ENCODE results near the gene UQCRH.
"Not testable (repeated sequence)": the region's sequence is repeated elsewhere in the genome, so short reads cannot be mapped to it uniquely, and the experiment has no call there.

UQCRH gene

GRCh38 chr1:46352363-46352762 is 48.9 kb downstream of the UQCRH start:
- H3K36me3 ChIP-seq (ENCODE audit: insufficient read depth, low read length), result peaks cover 23% of the 10 kb centered on the region
- H3K27me3 ChIP-seq (ENCODE audit: insufficient read depth, low read length), result no peaks in the 10 kb centered on the region
- no peaks in the 10 kb centered on the region for H3K4me1 ChIP-seq (ENCODE audit: control insufficient read depth, insufficient read depth, low read length, unreplicated experiment)
- H3K79me2 ChIP-seq (ENCODE audit: control insufficient read depth, insufficient read depth, low read length, unreplicated experiment), result peaks cover 3% of the 10 kb centered on the region
- no peak overlapping the region for H2AFZ ChIP-seq (ENCODE audit: low read length, unreplicated experiment)
- no peak overlapping the region for H3K27ac ChIP-seq (ENCODE audit: low read depth, low read length)
- no peak overlapping the region for H3K4me3 ChIP-seq (ENCODE audit: low read depth, low read length)

GRCh38 chr1:46355920-46356319 is 52.4 kb downstream of the UQCRH start:
- not testable (repeated sequence) for H3K27ac ChIP-seq (ENCODE audit: low read depth, low read length); H3K27me3 ChIP-seq (ENCODE audit: insufficient read depth, low read length); H3K4me1 ChIP-seq (ENCODE audit: control insufficient read depth, insufficient read depth, low read length, unreplicated experiment); H2AFZ ChIP-seq (ENCODE audit: low read length, unreplicated experiment); H3K79me2 ChIP-seq (ENCODE audit: control insufficient read depth, insufficient read depth, low read length, unreplicated experiment); H3K4me3 ChIP-seq (ENCODE audit: low read depth, low read length)
- H3K36me3 ChIP-seq (ENCODE audit: insufficient read depth, low read length), result peaks cover 22% of the 10 kb centered on the region

- Histone ChIP-seq H3K4me1 (ENCODE audit: control insufficient read depth, insufficient read depth, low read length, unreplicated experiment) (no peaks in the 10 kb centered on the region), H3K4me3 (ENCODE audit: low read depth, low read length) (no peak overlapping the region), H3K27me3 (ENCODE audit: insufficient read depth, low read length) (no peaks in the 10 kb centered on the region), H3K36me3 (ENCODE audit: insufficient read depth, low read length) (peaks cover 27% of the 10 kb centered on the region), H3K27ac (ENCODE audit: low read depth, low read length) (no peak overlapping the region), H2AFZ (ENCODE audit: low read length, unreplicated experiment) (no peak overlapping the region), H3K79me2 (ENCODE audit: control insufficient read depth, insufficient read depth, low read length, unreplicated experiment) (no peaks in the 10 kb centered on the region)
Measured at GRCh38 chr1:46362158-46362557, 58.7 kb downstream of the UQCRH start.

- Histone ChIP-seq H3K27ac (ENCODE audit: low read depth, low read length) (no peak overlapping the region), H3K27me3 (ENCODE audit: insufficient read depth, low read length) (no peaks in the 10 kb centered on the region), H3K4me3 (ENCODE audit: low read depth, low read length) (no peak overlapping the region), H3K79me2 (ENCODE audit: control insufficient read depth, insufficient read depth, low read length, unreplicated experiment) (no peaks in the 10 kb centered on the region), H2AFZ (ENCODE audit: low read length, unreplicated experiment) (no peak overlapping the region), H3K4me1 (ENCODE audit: control insufficient read depth, insufficient read depth, low read length, unreplicated experiment) (no peaks in the 10 kb centered on the region), H3K36me3 (ENCODE audit: insufficient read depth, low read length) (peaks cover 27% of the 10 kb centered on the region)
Measured at GRCh38 chr1:46363121-46363520, 59.6 kb downstream of the UQCRH start.

- Histone ChIP-seq H3K27ac (ENCODE audit: low read depth, low read length) (no peak overlapping the region), H3K79me2 (ENCODE audit: control insufficient read depth, insufficient read depth, low read length, unreplicated experiment) (no peaks in the 10 kb centered on the region), H3K4me3 (ENCODE audit: low read depth, low read length) (no peak overlapping the region), H3K4me1 (ENCODE audit: control insufficient read depth, insufficient read depth, low read length, unreplicated experiment) (no peaks in the 10 kb centered on the region), H2AFZ (ENCODE audit: low read length, unreplicated experiment) (no peak overlapping the region), H3K27me3 (ENCODE audit: insufficient read depth, low read length) (no peaks in the 10 kb centered on the region), H3K36me3 (ENCODE audit: insufficient read depth, low read length) (peaks cover 27% of the 10 kb centered on the region)
Measured at GRCh38 chr1:46364612-46365011, 61.1 kb downstream of the UQCRH start.

- H3K4me3 ChIP-seq (ENCODE audit: low read depth, low read length); H2AFZ ChIP-seq (ENCODE audit: low read length, unreplicated experiment); H3K27ac ChIP-seq (ENCODE audit: low read depth, low read length); H3K4me1 ChIP-seq (ENCODE audit: control insufficient read depth, insufficient read depth, low read length, unreplicated experiment); H3K27me3 ChIP-seq (ENCODE audit: insufficient read depth, low read length); H3K79me2 ChIP-seq (ENCODE audit: control insufficient read depth, insufficient read depth, low read length, unreplicated experiment): not testable (repeated sequence)
- peaks cover 24% of the 10 kb centered on the region for H3K36me3 ChIP-seq (ENCODE audit: insufficient read depth, low read length)
Measured at GRCh38 chr1:46365796-46366195, 62.3 kb downstream of the UQCRH start.
